Astrocyte (in vitro differentiated cells and primary cell): ENCODE measurements around the gene MEP1B.

Experiments used
- CTCF ChIP-seq: IDR thresholded peaks from 2 replicates; pipeline ENCODE4 v1.5.1; 2011; ENCODE audit warnings: low read depth, mild to moderate bottlenecking, inconsistent platforms, low read length, moderate library complexity; ENCODE audit not compliant: insufficient read depth
- EZH2 ChIP-seq: IDR thresholded peaks from 2 replicates; pipeline ENCODE4 v1.6.1; 2012; ENCODE audit warnings: mild to moderate bottlenecking, low read length, inconsistent platforms; ENCODE audit not compliant: insufficient read depth

GRCh38 chr18:32152705-32153448 lies 37.0 kb upstream of the MEP1B start:
- TF ChIP-seq CTCF = no peak
- TF ChIP-seq EZH2 = no peak
